NCI-H2196 treated with DMSO at 0.1 percent for 48 hours (cell line): ENCODE results near the gene TCN1.

Experiments used
- DNase-seq: peaks from one replicate; lab custom pipeline; 2025; ENCODE audit not compliant: unreplicated experiment; lab: John Stamatoyannopoulos, UW

Gene TCN1

DNA sequence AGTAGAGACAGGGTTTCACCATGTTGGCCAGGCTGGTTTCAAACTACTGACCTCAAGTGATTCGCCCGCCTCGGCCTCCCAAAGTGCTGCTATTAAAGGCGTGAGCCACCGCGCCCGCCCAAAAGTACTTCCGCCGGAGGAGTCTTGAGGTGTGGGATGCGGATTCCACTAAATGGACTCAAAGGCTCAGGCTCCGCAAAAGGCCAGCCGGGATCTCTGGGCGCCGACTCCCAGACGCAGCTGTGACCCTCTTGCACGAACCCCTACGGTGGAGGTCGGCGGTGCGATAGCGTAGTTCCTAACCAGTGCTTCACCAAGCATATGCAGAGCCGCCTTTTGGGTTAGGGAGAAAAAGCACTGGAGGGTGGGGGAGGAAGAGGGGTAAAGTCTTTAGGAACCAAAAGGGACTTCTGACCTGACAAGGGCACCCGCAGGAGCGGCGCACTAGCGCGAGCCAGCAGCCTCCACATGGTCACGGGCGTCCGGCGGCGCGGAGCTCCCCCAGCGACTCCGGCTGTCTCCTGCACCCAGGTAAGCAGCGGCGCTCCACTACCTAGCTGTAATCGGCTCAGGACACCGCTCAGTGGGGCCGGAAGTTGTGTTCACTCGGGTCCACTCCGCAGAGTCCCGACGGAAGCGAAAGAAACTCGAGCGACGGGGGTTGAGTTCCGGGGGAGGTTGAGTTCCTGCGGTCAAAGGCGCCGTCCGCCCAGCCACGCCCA lies 55.9 kb downstream of the TCN1 start, which contains the start of gene MRPL16:
Gene MRPL16 (minus strand): TSS at position 590 of the 722 bp plus-strand sequence. CDS start 120 bp downstream, at position 470.
- DNase-seq, result peak; percentile 80

DNA sequence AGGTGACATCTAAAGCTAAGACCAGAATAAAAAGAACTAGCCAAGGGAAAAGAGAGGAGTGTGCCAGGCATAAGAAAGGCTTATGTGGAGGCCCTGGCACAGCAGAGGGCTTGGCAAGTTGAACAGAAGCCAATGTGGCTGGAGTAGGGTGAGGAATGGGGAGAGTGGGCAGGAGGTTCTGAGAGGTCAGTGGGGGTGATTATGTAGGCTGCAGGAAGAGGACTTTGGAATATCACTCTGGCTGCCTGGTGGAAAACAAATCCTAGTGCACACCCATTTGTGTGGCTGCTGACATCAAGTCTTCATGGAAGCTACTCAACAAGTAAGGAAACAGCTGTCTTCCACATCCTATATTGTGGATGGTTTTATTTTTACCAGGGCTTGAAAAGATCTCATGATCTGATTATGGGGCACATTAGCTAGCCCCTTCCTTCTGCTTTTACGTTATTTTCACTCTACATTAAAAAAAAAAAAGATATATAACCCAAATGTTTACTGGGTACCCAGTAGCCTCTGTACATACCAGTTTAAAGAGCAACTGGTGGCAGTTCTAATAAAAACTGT lies 59.2 kb downstream of the TCN1 start:
- no peak for DNase-seq

DNA sequence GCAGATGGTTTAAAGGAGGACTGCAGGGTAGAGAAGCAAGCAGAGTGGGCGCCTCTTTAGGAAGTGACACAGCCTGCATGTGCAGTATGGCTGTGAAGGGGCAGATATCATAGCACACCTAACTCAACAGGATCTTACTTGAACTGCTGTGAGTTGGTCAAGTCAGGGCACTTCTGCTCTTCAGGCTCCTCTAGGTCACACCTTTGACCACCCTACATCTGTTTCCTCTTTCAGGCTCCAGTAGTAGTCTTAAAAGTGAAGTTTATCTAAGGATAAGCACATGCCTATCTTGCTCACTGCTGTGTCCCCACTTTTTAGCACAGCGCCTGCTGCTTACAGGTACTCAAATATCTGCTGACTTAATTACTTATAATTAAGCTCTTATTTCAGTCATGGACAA lies 62.2 kb downstream of the TCN1 start:
- no peak for DNase-seq
